CD14-positive monocyte (primary cell): ENCODE results near the gene TRIM27. TPM values are rescaled to one million over a fixed set of nuclear protein-coding genes. Genes with fewer than 3 reads are reported as not detected.
"Not testable (repeated sequence)": the region's sequence is repeated elsewhere in the genome, so short reads cannot be mapped to it uniquely, and the experiment has no call there.

ENCODE experiments used
- DNase-seq, 3 donors: peaks; one replicate each; pipeline ENCODE4 v3.0.0-alpha.2; 2011 to 2022
- H2AFZ ChIP-seq: 2 replicates; pipeline ENCODE4 v1.6.0; 2012; ENCODE audit warnings: mild to moderate bottlenecking, low read depth, low read length, inconsistent platforms; ENCODE audit not compliant: insufficient read depth, poor library complexity, severe bottlenecking
- H3K27ac ChIP-seq, 2 donors: 1 replicate in 1 of 2; 2 replicates in 1 of 2; pipeline ENCODE4 v1.5.1; 2012 to 2013; ENCODE audit warnings: low read length in 2 of 2, control low read depth in 1 of 2, inconsistent platforms in 1 of 2, low read depth in 1 of 2, mild to moderate bottlenecking in 1 of 2
- H3K27me3 ChIP-seq, 2 donors: one replicate each; pipeline versions ENCODE4 v1.6.0 to v1.6.1; 2011 to 2013; ENCODE audit warnings: low read length in 2 of 2; ENCODE audit not compliant: control insufficient read depth in 2 of 2, insufficient read depth in 2 of 2
- H3K36me3 ChIP-seq, 2 donors: replicated peaks in 1 of 2; 1 replicate in 1 of 2; 2 replicates in 1 of 2; pipeline versions ENCODE4 v1.5.1 to v1.6.1; 2012 to 2013; ENCODE audit warnings: low read length in 2 of 2, control low read depth in 1 of 2, inconsistent platforms in 1 of 2, mild to moderate bottlenecking in 1 of 2; ENCODE audit not compliant: insufficient read depth in 2 of 2, control insufficient read depth in 1 of 2
- H3K4me1 ChIP-seq, 2 donors: 1 replicate in 1 of 2; 2 replicates in 1 of 2; pipeline versions ENCODE4 v1.5.1 to v1.6.1; 2012 to 2013; ENCODE audit warnings: low read length in 2 of 2, control low read depth in 1 of 2, inconsistent platforms in 1 of 2, mild to moderate bottlenecking in 1 of 2, moderate library complexity in 1 of 2; ENCODE audit not compliant: insufficient read depth in 2 of 2, control insufficient read depth in 1 of 2
- H3K4me2 ChIP-seq: replicated peaks from 2 replicates; pipeline ENCODE3; 2012; ENCODE audit warnings: low read length, moderate library complexity, mild to moderate bottlenecking; ENCODE audit not compliant: poor library complexity, severe bottlenecking; ENCODE audit errors: extremely low read depth
- H3K4me3 ChIP-seq, 3 experiments: fragments of 200-600 bp in 1 of 3; sonication (generic) in 1 of 3; replicated peaks in 1 of 3; 1 replicate in 2 of 3; 2 replicates in 1 of 3; pipeline ENCODE4 v1.5.1; 2011 to 2013; ENCODE audit warnings: low read length in 3 of 3, mild to moderate bottlenecking in 3 of 3, control low read depth in 2 of 3, low read depth in 2 of 3, inconsistent platforms in 1 of 3, moderate library complexity in 1 of 3
- H3K79me2 ChIP-seq: 2 replicates; pipeline ENCODE4 v1.6.0; 2012; ENCODE audit warnings: mild to moderate bottlenecking, control low read depth, inconsistent platforms, low read length, moderate library complexity; ENCODE audit not compliant: insufficient read depth
- H3K9ac ChIP-seq: 2 replicates; pipeline ENCODE4 v1.6.0; 2017; ENCODE audit warnings: low read length, mild to moderate bottlenecking; ENCODE audit not compliant: insufficient read depth, poor library complexity, severe bottlenecking
- H3K9me3 ChIP-seq, 2 donors: replicated peaks in 1 of 2; 1 replicate in 1 of 2; 2 replicates in 1 of 2; pipeline versions ENCODE4 v1.5.1 to v1.6.1; 2012 to 2013; ENCODE audit warnings: low read length in 2 of 2, control low read depth in 1 of 2; ENCODE audit not compliant: control insufficient read depth in 1 of 2, insufficient read depth in 1 of 2
- H4K20me1 ChIP-seq: 2 replicates; pipeline ENCODE4 v1.6.0; 2012; ENCODE audit warnings: mild to moderate bottlenecking, low read length, control low read depth, moderate library complexity; ENCODE audit not compliant: insufficient read depth
- H3K27ac Mint-ChIP-seq, 7 donors: one replicate each; pipeline ENCODE4 v1.8.0; 2020; ENCODE audit warnings: mild to moderate bottlenecking in 7 of 7, mixed read lengths in 7 of 7, moderate library complexity in 6 of 7, inconsistent platforms in 2 of 7
- H3K27me3 Mint-ChIP-seq, 3 donors: one replicate each; pipeline ENCODE4 v1.8.0; 2021 to 2022; ENCODE audit warnings: low read depth in 3 of 3, mild to moderate bottlenecking in 3 of 3, mixed read lengths in 3 of 3, moderate library complexity in 3 of 3, inconsistent platforms in 1 of 3
- H3K36me3 Mint-ChIP-seq, 2 donors: one replicate each; pipeline ENCODE4 v1.8.0; 2020; ENCODE audit warnings: mixed read lengths in 2 of 2, inconsistent platforms in 1 of 2, mild to moderate bottlenecking in 1 of 2
- H3K4me1 Mint-ChIP-seq: one replicate; pipeline ENCODE4 v1.8.0; 2020; ENCODE audit warnings: mild to moderate bottlenecking, mixed read lengths
- H3K4me3 Mint-ChIP-seq, 2 donors: one replicate each; pipeline ENCODE4 v1.8.0; 2020; ENCODE audit warnings: mild to moderate bottlenecking in 2 of 2, mixed read lengths in 2 of 2, moderate library complexity in 1 of 2
- H3K9me3 Mint-ChIP-seq, 7 donors: one replicate each; pipeline ENCODE4 v1.8.0; 2020 to 2022; ENCODE audit warnings: mixed read lengths in 7 of 7, mild to moderate bottlenecking in 6 of 7, moderate library complexity in 6 of 7, inconsistent platforms in 2 of 7
- CTCF ChIP-seq: fragments of 200-600 bp; IDR thresholded peaks from one replicate; pipeline ENCODE4 v1.8.0; 2022; ENCODE audit warnings: antibody characterized with exemption, mild to moderate bottlenecking
- WGBS: methylation state at CpG from one replicate; pipeline ENCODE4 v1.1.5; 2013; ENCODE audit warnings: missing lambda C conversion rate; ENCODE audit not compliant: insufficient coverage; 5-methylcytosine and 5-hydroxymethylcytosine counted together
- intact Hi-C, 2 donors: fragments of 100-400 bp; cut with micrococcal nuclease; formaldehyde crosslinking; loops; one replicate each; pipeline versions ENCODE4 v1.15.0 to v1.15.1; 2023
- polyA plus RNA-seq, 3 donors: library from polyadenylated mRNA; depleted of rRNA in 1 of 3; unstranded in 2 of 3; stranded (reverse) in 1 of 3; fragments of 300-500 nt in 2 of 3; fragments of >200 nt in 1 of 3; fragmentation: Illumina TruSeq in 2 of 3; gene quantifications; 1 replicate in 2 of 3; 2 replicates in 1 of 3; pipeline ENCODE4 v1.2.3, GENCODE V29; 2012 to 2021

The TRIM27 gene
- polyA plus RNA-seq, 3 donors, result 39.2 to 44.0 (median 42.2) TPM

- Mint-ChIP-seq H3K9me3 (peaks cover 16 to 44% (median 24%) of the 10 kb centered on the region in 7 donors), H3K4me3 (no peak overlapping the region), H3K36me3 (no peaks in the 10 kb centered on the region), H3K4me1 (no peaks in the 10 kb centered on the region), H3K27me3 (peaks cover 6 to 18% (median 14%) of the 10 kb centered on the region in 3 donors), H3K27ac (peak overlapping the region in 1 of 7 donors; percentile 59)
- DNase-seq, result no peak
- WGBS, result no CpG with 5 or more reads among the region's 2 CpGs
- H3K27me3 ChIP-seq, result no peaks in the 10 kb centered on the region
- no peaks in the 10 kb centered on the region for H3K79me2 ChIP-seq
- no peaks in the 10 kb centered on the region for H3K4me1 ChIP-seq
- H3K9ac ChIP-seq, result no peak overlapping the region
- no peak overlapping the region for H3K27ac ChIP-seq
- no peaks in the 10 kb centered on the region for H4K20me1 ChIP-seq
- no peaks in the 10 kb centered on the region for H3K36me3 ChIP-seq
- no peak overlapping the region for H3K4me3 ChIP-seq
- H3K9me3 ChIP-seq, result peaks cover 8 to 14% of the 10 kb centered on the region in 2 donors
- intact Hi-C loops, result no loop called here
- no peak for TF ChIP-seq CTCF
- H3K4me2 ChIP-seq, result no peak overlapping the region
- no peak overlapping the region for H2AFZ ChIP-seq
Measured at GRCh38 chr6:28965706-28966105, 41.9 kb upstream of the TRIM27 start.

- Histone ChIP-seq H3K27me3 (peaks cover 2 to 8% of the 10 kb centered on the region in 2 donors), H3K79me2 (no peaks in the 10 kb centered on the region), H3K9me3 (peaks cover 0 to 3% of the 10 kb centered on the region in 2 donors), H2AFZ (no peak overlapping the region), H3K4me2 (no peak overlapping the region), H4K20me1 (no peaks in the 10 kb centered on the region), H3K9ac (no peak overlapping the region), H3K36me3 (no peaks in the 10 kb centered on the region), H3K4me1 (no peaks in the 10 kb centered on the region), H3K27ac (no peak overlapping the region), H3K4me3 (no peak overlapping the region)
- TF ChIP-seq CTCF, result no peak
- peaks cover 2 to 14% (median 4%) of the 10 kb centered on the region in 7 donors for H3K9me3 Mint-ChIP-seq
- H3K4me1 Mint-ChIP-seq, result no peaks in the 10 kb centered on the region
- no peaks in the 10 kb centered on the region for H3K36me3 Mint-ChIP-seq
- H3K4me3 Mint-ChIP-seq, result no peak overlapping the region
- intact Hi-C loops, result no loop called here
- H3K27ac Mint-ChIP-seq, result peak overlapping the region in 2 of 7 donors; percentile 37 to 44
- peaks cover 7 to 18% (median 14%) of the 10 kb centered on the region in 3 donors for H3K27me3 Mint-ChIP-seq
- WGBS, result 97% methylated on average over 3 of the region's 4 CpGs
- no peak for DNase-seq
Measured at GRCh38 chr6:28960846-28961500, 37.2 kb upstream of the TRIM27 start.

- H3K4me3 ChIP-seq, H3K9ac ChIP-seq, H3K4me1 Mint-ChIP-seq, H3K36me3 ChIP-seq, H3K79me2 ChIP-seq, DNase-seq, H2AFZ ChIP-seq, H3K27ac Mint-ChIP-seq, intact Hi-C loops, H3K27ac ChIP-seq, H4K20me1 ChIP-seq, H3K4me1 ChIP-seq, H3K36me3 Mint-ChIP-seq, H3K4me2 ChIP-seq: not testable (repeated sequence)
- peaks cover 2 to 21% (median 14%) of the 10 kb centered on the region in 7 donors for H3K9me3 Mint-ChIP-seq
- peaks cover 3 to 11% of the 10 kb centered on the region in 2 donors for H3K9me3 ChIP-seq
- H3K27me3 Mint-ChIP-seq, result peaks cover 24 to 28% (median 28%) of the 10 kb centered on the region in 3 donors
- peaks cover 9 to 29% of the 10 kb centered on the region in 2 donors for H3K27me3 ChIP-seq
- WGBS, result 83% methylated on average over 3 of the region's 13 CpGs
- H3K4me3 Mint-ChIP-seq, result peak overlapping the region in 1 of 2 donors; percentile 12
Measured at GRCh38 chr6:28958561-28959243, 34.9 kb upstream of the TRIM27 start.
